Colon (tissue), 2 donors: ENCODE data around the gene CTU2.
"Not testable (repeated sequence)": the region's sequence is repeated elsewhere in the genome, so short reads cannot be mapped to it uniquely, and the experiment has no call there.

Experiments used
- FAIRE-seq: peaks from 2 replicates; lab custom pipeline; 2012; peaks lifted over from hg19 to GRCh38; lab: Jason Lieb, UNC
- donor health status: control.
- donor health status: control.

CTU2 gene

DNA sequence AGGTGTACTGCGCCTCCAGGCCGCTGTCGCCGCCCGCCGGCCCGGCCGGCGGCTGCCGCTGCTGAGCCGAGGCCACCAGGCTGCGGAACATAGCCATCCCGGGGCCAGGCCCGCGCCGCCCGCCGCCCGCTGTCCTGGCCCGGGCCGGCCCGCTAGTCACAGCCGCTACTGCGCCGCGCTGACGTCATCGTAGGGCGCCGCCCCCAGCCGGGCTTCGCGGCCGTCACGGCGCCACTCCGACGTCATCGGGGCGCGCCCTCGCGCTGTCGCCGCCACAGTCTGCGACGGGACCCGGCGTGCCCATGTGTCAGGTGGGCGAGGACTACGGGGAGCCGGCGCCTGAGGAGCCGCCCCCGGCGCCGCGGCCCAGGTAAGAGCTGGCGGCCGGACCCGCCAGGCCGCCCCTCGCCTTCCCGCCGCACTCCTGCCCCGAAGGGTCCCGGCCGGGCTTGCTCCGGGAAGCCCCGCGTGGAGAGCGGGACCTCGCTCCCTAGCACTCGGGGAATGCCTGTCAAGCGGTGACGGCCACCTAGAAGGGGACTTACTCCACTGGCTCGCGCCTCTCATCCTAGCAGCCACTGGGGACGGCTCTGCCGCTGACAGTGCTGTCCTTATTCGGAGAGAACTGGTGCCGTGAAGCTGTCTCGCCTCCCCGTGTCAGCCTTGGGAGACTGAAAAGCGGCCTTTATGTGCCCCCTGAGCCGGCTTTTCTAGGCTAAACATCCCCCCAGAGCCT is at the start of gene CTU2, which contains the start of gene RNF166:
CTU2 (plus strand) TSS at position 275 of the 736 bp plus-strand sequence; CDS start at position 303, 28 bp downstream.
RNF166 (minus strand) TSS at position 180 of the 736 bp plus-strand sequence; CDS start at position 97, 83 bp downstream.
- no peak for FAIRE-seq

DNA sequence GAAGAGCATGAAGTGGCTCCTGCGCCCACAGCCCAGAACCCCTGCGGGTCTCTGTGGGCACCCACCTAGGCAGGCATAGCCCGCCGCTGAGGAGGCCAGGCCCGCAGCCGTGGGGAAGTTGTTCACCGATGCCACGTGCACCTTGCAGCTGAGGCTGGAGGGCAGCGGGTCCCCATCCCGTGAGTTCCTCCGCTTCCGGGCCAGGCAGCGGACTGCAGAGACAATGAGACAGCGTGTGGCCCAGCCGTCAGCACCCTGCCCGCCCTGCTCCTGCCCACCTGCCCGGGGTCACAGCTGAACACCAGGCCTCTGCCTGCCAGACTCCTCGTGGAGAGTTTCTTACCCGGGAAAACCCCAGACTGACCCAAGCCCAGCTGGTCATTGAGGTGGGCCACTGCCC is 48.9 kb upstream of the CTU2 start:
- no peak for FAIRE-seq

GRCh38 chr16:88658714-88659113 is 47.6 kb upstream of the CTU2 start:
- no peak for FAIRE-seq

DNA sequence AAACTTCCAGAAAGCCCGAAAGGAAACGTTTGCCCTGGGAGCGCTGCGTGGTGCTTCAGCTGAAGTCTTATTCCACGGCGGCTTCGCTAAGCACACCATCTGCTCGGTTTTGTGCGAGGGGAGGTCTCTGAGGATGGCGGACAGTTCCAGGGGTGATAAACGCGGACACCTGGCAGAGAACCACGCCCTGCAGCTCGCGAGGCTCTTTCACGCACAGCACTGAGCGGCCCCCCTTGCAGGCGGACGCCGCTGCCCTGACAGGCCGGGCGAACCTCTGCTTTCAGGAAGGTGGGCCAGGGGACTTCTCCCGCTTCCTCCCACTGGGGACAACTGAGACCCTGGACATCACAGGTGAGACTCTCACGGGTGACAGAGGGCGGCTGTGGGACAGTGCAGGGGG is 47.1 kb upstream of the CTU2 start:
- FAIRE-seq: no peak

DNA sequence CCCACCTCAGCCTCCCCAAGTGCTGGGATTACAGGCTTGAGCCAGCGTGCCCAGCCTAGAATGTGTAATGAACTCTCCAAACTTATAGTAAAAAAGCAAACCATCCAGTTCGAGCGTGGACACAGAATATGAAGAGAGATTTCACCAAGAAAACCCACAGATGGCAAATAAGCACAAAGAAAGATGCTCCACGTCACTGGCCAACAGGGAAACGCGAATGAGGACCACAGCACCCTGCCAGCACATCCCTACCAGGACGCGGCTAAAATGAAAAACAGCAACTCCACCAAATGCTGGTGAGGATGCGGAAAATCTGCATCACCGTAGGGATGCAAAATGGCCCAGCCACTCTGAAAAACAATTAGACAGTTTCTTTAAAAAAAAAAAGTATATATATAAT is 44.8 kb upstream of the CTU2 start:
- FAIRE-seq: no peak

GRCh38 chr16:88662222-88662842 is 44.0 kb upstream of the CTU2 start:
- FAIRE-seq: no peak

- FAIRE-seq: no peak
These were observed 43.3 kb upstream of the CTU2 start, which contains the start of gene MVD for GRCh38 chr16:88662843-88663606. Gene MVD, minus strand, starts transcription at chr16:88663091. Its CDS starts 11 bp downstream, at chr16:88663080.

- FAIRE-seq: no peak
These were observed 41.2 kb upstream of the CTU2 start for GRCh38 chr16:88665148-88665547.

DNA sequence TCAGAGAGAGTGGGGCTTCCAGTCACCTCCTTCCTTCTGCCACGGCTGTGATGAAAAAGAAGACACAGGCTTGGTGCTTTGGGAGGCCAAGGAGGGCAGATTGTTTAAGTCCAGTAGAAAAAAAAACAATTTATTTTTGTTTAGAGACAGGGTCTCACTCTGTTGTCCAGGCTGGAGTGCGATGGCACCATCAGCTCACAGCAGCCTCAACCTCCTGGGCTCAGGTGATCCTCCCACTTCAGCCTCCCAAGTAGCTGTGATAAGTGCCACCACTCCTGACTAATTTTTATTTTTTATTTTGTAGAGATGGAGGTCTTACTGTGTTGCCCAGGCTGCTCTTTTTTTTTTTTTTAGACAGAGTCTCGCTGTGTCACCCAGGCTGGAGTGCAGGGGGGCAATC is 40.7 kb upstream of the CTU2 start:
- FAIRE-seq: no peak

DNA sequence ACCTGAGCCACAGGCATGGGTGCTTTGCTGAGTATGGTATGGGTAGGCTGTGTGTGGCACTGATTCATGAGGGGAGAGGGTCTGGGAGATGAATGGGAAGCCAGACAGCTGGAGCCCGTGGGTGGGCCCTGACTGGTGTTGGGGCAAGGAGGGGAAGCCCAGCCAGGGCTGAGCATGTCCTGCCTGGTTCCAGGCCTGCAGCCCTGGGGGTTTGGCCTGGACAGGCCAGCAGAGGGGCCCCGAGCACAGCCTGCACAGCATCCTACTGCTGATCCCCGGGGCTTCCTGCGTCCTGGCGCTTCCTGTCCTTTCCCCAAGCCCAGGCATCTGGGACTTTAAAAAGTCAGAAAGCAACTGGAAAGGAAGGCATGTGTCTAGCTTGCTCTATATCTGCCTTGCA is 38.8 kb upstream of the CTU2 start:
- FAIRE-seq: no peak

DNA sequence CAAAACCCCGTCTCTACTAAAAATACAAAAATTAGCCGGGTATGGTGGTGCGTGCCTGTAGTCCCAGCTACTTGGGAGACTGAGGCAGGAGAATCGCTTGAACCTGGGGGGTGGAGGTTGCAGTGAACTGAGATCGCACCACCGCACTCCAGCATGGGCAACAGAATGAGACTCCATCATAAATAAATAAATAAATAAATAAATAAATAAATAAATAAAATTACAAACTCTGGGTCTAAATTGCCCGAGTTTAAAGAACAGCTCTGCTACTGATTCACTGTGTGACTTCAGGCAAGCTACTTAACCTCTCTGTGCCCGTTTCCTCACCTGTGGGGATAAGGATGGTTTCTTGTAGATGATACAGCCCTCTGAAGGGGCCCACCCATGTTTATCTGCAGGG is 36.8 kb upstream of the CTU2 start:
- FAIRE-seq: not testable (repeated sequence)

GRCh38 chr16:88669980-88670379 is 36.3 kb upstream of the CTU2 start:
- FAIRE-seq: no peak

- FAIRE-seq: no peak
These were observed 34.5 kb upstream of the CTU2 start for GRCh38 chr16:88671806-88672205.

GRCh38 chr16:88672776-88673175 is 33.5 kb upstream of the CTU2 start:
- no peak for FAIRE-seq

- FAIRE-seq: no peak
These were observed 32.5 kb upstream of the CTU2 start for GRCh38 chr16:88673716-88674379.

- FAIRE-seq: no peak
These were observed 29.6 kb upstream of the CTU2 start for GRCh38 chr16:88676502-88677242.

DNA sequence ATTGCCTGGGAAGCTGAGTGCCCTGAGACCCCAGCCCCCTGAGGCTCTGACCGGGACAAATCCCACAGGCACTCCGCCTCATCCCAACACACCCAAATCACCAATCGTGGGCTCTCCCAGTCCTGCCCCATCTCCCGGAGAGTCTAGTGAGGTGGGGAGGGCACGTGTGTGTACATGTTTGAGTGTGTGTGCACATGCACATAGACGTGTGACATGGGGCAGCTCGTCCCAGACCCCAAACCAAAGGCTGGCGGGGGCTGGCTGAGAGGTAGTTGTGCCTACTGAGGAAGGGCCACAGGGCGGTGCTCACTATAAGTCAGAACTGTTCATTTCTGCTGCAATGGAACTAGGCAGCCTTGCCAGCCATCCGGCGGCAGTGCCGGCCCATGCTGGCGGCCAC is 28.6 kb upstream of the CTU2 start:
- no peak for FAIRE-seq

- no peak for FAIRE-seq
These were observed 27.9 kb upstream of the CTU2 start for GRCh38 chr16:88678224-88678979.

DNA sequence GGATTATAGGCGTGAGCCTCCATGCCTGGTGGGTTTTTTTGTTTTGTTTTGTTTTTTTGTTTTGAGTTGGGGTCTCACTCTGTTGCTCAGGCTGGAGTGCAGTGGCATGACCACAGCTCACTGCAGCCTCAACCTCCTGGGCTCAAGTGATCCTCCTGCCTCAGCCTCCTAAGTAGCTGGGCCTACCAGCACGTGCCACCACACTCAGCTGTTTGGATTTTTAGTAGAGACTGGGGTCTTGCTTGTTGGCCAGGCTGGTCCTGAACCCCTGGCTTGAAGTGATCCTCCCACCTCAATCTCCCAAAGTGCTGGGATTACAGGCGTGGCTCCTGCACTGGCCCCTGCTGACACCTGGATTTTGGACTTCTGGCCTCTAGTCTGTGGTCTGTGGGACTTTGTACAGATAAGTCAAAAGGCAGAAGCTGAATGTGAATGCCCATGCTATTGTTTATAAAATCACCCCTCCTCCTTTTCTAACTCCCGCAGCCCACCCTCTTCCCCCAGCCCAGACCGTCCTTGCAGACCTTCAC is 25.7 kb upstream of the CTU2 start:
- no peak for FAIRE-seq

GRCh38 chr16:88681084-88681680 is 25.1 kb upstream of the CTU2 start:
- no peak for FAIRE-seq
